HepG2 (cell line): ENCODE results near the gene E2F1. TPM values are rescaled to one million over a fixed set of nuclear protein-coding genes. Genes with fewer than 3 reads are reported as not detected.

ENCODE experiments used
- AGO2 ChIP-seq: fragments of 200-400 bp; formaldehyde crosslinking; optimal IDR thresholded peaks from 2 replicates; pipeline ENCODE3; 2017; ENCODE audit warnings: mild to moderate bottlenecking, low read depth, low read length, moderate library complexity
- ATF3 ChIP-seq: sonication (generic); formaldehyde crosslinking; IDR thresholded peaks from 2 replicates; pipeline ENCODE4 v1.4.0; 2020; ENCODE audit warnings: missing genetic modification reagents
- ETV6 ChIP-seq: sonication (generic); formaldehyde crosslinking; conservative IDR thresholded peaks from 2 replicates; pipeline ENCODE4 v1.4.0; 2020; ENCODE audit warnings: missing genetic modification reagents
- FOSL1 ChIP-seq: sonication (generic); formaldehyde crosslinking; IDR thresholded peaks from 2 replicates; pipeline ENCODE4 v1.9.0; 2021; ENCODE audit warnings: missing genetic modification reagents, borderline replicate concordance
- FOXA1 ChIP-seq, 2 experiments: fragments of 450-650 bp in 1 of 2; sonication (generic) in 1 of 2; formaldehyde crosslinking in 1 of 2; IDR thresholded peaks; 2 replicates each; pipeline versions ENCODE4 v1.4.0 to v1.6.1; 2016 to 2020; ENCODE audit warnings: missing genetic modification reagents in 1 of 2
- FOXM1 ChIP-seq: sonication (generic); formaldehyde crosslinking; IDR thresholded peaks from 2 replicates; pipeline ENCODE4 v1.5.0; 2020; ENCODE audit warnings: missing genetic modification reagents
- HNF4A ChIP-seq: sonication (generic); formaldehyde crosslinking; IDR thresholded peaks from 2 replicates; pipeline ENCODE4 v1.4.0; 2020; ENCODE audit warnings: missing genetic modification reagents
- MBD4 ChIP-seq: IDR thresholded peaks from 2 replicates; pipeline ENCODE4 v1.6.1; 2012; ENCODE audit warnings: low read length, inconsistent platforms, borderline replicate concordance
- NFKBIZ ChIP-seq: IDR thresholded peaks from 2 replicates; pipeline ENCODE4 v1.6.1; 2018; ENCODE audit warnings: missing genetic modification reagents, missing compliant biosample characterization
- POLR2G ChIP-seq: fragments of 200-400 bp; formaldehyde crosslinking; IDR thresholded peaks from 2 replicates; pipeline ENCODE4 v1.6.1; 2018; ENCODE audit warnings: mild to moderate bottlenecking, low read depth, low read length, moderate library complexity
- SETDB1 ChIP-seq: sonication (generic); formaldehyde crosslinking; IDR thresholded peaks from 2 replicates; pipeline ENCODE4 v1.5.1; 2020; ENCODE audit warnings: missing genetic modification reagents, mild to moderate bottlenecking, borderline replicate concordance
- SNRNP70 ChIP-seq: fragments of 200-400 bp; formaldehyde crosslinking; IDR thresholded peaks from 2 replicates; pipeline ENCODE4 v1.6.1; 2017; ENCODE audit warnings: mild to moderate bottlenecking, low read depth, low read length, moderate library complexity
- SOX5 ChIP-seq: IDR thresholded peaks from 2 replicates; pipeline ENCODE4 v1.6.1; 2016; ENCODE audit warnings: borderline replicate concordance
- STAT5B ChIP-seq: sonication (generic); formaldehyde crosslinking; IDR thresholded peaks from 2 replicates; pipeline ENCODE4 v1.4.0; 2020; ENCODE audit warnings: missing genetic modification reagents
- TGIF2 ChIP-seq: IDR thresholded peaks from 2 replicates; pipeline ENCODE4 v1.6.1; 2016; ENCODE audit warnings: control low read depth, missing compliant biosample characterization
- YEATS2 ChIP-seq: sonication (generic); formaldehyde crosslinking; IDR thresholded peaks from 2 replicates; pipeline ENCODE4 v1.4.0; 2020; ENCODE audit warnings: missing genetic modification reagents, borderline replicate concordance
- ZBTB33 ChIP-seq: sonication (generic); formaldehyde crosslinking; IDR thresholded peaks from 2 replicates; pipeline ENCODE4 v1.4.0; 2020; ENCODE audit warnings: missing genetic modification reagents
- ZC3H13 ChIP-seq: sonication (generic); formaldehyde crosslinking; IDR thresholded peaks from 2 replicates; pipeline ENCODE4 v1.8.1; 2023; ENCODE audit warnings: mild to moderate bottlenecking, missing genetic modification reagents, moderate library complexity
- ZNF230 ChIP-seq: sonication (generic); formaldehyde crosslinking; IDR thresholded peaks from 2 replicates; pipeline ENCODE4 v1.4.0; 2020; ENCODE audit warnings: mild to moderate bottlenecking, missing genetic modification reagents
- ZNF549 ChIP-seq: sonication (generic); formaldehyde crosslinking; IDR thresholded peaks from 2 replicates; pipeline ENCODE4 v1.5.0; 2020; ENCODE audit warnings: missing genetic modification reagents
- ZNF710 ChIP-seq: sonication (generic); formaldehyde crosslinking; IDR thresholded peaks from 2 replicates; pipeline ENCODE4 v1.5.0; 2020; ENCODE audit warnings: mild to moderate bottlenecking, missing genetic modification reagents, borderline replicate concordance
- ZNF790 ChIP-seq: sonication (generic); formaldehyde crosslinking; IDR thresholded peaks from 2 replicates; pipeline ENCODE4 v1.8.0; 2022; ENCODE audit warnings: missing genetic modification reagents, mild to moderate bottlenecking, borderline replicate concordance
- ZNF83 ChIP-seq: sonication (generic); formaldehyde crosslinking; IDR thresholded peaks from 2 replicates; pipeline ENCODE4 v1.4.0; 2020; ENCODE audit warnings: missing genetic modification reagents, mild to moderate bottlenecking, borderline replicate concordance
- ZSCAN20 ChIP-seq: sonication (generic); formaldehyde crosslinking; IDR thresholded peaks from 2 replicates; pipeline ENCODE4 v1.4.0; 2020; ENCODE audit warnings: missing genetic modification reagents, mild to moderate bottlenecking, borderline replicate concordance
- polyA plus RNA-seq, 8 experiments: library from polyadenylated mRNA; depleted of rRNA in 3 of 8; stranded (reverse) in 7 of 8; unstranded in 1 of 8; fragments of >200 nt; fragmentation: Illumina TruSeq in 4 of 8; extraction: Trizol in 4 of 8; gene quantifications; 2 replicates each; pipeline versions ENCODE4 v1.2.1 to v1.2.3, GENCODE V29; 2011 to 2016; ENCODE audit warnings: low read depth in 4 of 8, missing spikeins in 1 of 8, mixed read lengths in 1 of 8; ENCODE audit not compliant: insufficient read depth in 1 of 8
- total RNA-seq, 5 experiments: library from RNA; depleted of rRNA; stranded (reverse); fragments of >200 nt; fragmentation: Illumina TruSeq; extraction: Trizol; gene quantifications; 2 replicates each; pipeline ENCODE4 v1.2.3, GENCODE V29; 2016; ENCODE audit warnings: low read depth in 1 of 5

E2F1 gene
- total and polyA plus RNA-seq, 2 of the 13 experiments (the other 11 are each of a cell fraction or from before 2014, with no cell fraction given): 25.5 to 39.4 TPM

- TF ChIP-seq ZBTB33 (CRISPR knock-in tag) (no peak; the same call in 1 of the 2 replicates), FOSL1 (CRISPR knock-in tag) (no peak), ZNF549 (0 out of 2 replicates have a peak, but pooled peaks have one; percentile 72), FOXA1 (IDR thresholded peaks at IDR 0.05) (no peak), FOXA1 (CRISPR knock-in tag; IDR thresholded peaks at IDR 0.05) (no peak), ETV6 (peak; percentile 58; the same call in 1 of the 2 replicates), FOXM1 (CRISPR knock-in tag) (no peak), YEATS2 (CRISPR knock-in tag) (peak; percentile 73; the same call in 1 of the 2 replicates), STAT5B (CRISPR knock-in tag) (no peak; the same call in 1 of the 2 replicates), SETDB1 (CRISPR knock-in tag) (no peak), SOX5 (CRISPR knock-in tag) (no peak; the same call in 1 of the 2 replicates), MBD4 (no peak), ZNF710 (CRISPR knock-in tag) (peak; percentile 23; the same call in 1 of the 2 replicates), ZNF230 (CRISPR knock-in tag) (peak; percentile 88; the same call in 1 of the 2 replicates), HNF4A (peak; percentile 26; the same call in 1 of the 2 replicates), ZC3H13 (peak; percentile 99), ATF3 (no peak; the same call in 1 of the 2 replicates), AGO2 (peak; percentile 100), ZNF83 (CRISPR knock-in tag) (peak; percentile 41; the same call in 1 of the 2 replicates), ZNF790 (CRISPR knock-in tag) (peak; percentile 97), NFKBIZ (CRISPR knock-in tag) (0 out of 2 replicates have a peak, but pooled peaks have one; percentile 11), TGIF2 (peak; percentile 67; the same call in 1 of the 2 replicates), ZSCAN20 (CRISPR knock-in tag) (peak; percentile 67), SNRNP70 (no peak), POLR2G (peak; percentile 95)
Observed at GRCh38 chr20:33663161-33664084, 22.8 kb downstream of the E2F1 start (continued).
